HG03095 (cell line): ENCODE results near the gene CERS4.
A peak's percentile ranks its signal among the peaks of the same experiment; 100 is the strongest.
"Not testable (repeated sequence)": the region's sequence is repeated elsewhere in the genome, so short reads cannot be mapped to it uniquely, and the experiment has no call there.

Experiments
- ATAC-seq: cut with Tn5 transposase; IDR thresholded peaks from one replicate; pipeline ENCODE4 v1.9.1; 2021; ENCODE audit warnings: moderate library complexity; ENCODE audit not compliant: unreplicated experiment

The CERS4 gene

DNA sequence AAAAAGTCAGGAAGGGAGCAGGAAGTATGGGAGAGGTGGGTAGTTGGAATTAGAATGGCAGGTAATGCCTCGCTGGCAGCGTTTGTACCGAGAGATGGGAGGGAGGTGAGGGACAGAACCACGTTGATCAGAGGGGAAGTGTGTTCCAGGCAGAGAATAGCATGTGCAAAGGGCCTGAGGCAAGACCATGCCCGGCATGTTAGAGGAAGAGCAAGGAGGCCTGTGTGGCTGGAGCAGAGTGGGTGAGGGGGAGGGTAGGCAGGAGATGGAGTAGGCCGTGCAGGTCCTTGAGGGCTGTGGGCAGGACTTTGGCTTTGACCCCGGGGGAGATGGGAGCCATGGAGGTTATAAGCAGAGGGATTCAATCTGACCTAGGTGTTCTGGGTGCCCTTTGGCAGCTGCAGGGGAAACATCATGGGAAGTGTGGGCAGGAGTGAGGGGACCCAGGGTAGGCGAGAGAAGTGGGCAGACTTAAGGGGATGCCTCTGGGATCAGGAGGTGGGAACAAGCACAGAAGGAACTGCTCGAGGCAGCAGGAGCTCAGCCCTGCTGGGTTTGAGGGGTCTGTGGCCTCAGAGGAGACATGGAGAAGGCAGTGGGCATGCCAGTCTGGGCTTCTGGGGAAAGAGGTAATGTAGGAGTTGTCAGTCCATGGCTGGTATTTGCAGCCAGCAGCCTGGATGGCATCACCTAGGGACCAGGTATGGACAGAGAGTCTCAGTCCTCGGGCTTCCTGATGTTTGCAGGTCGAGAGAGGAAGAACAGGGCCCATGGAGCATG is 50.2 kb downstream of the CERS4 start:
- ATAC-seq: no peak

DNA sequence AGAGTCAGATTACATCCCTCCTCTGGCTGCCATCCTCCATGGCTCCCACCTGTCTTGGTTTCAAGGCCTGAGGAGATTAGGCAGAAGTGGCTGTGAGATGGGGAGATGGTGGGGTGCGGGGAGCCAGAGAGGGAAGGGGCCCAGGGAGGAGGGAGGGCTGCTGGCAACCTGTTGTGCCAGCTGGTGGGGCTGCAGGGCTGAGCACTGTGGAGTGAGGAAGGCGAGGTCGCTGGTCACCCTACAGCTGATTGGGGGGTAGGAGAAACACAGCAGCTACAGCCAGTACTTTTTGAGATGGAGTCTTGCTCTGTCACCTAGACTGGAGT is 50.7 kb downstream of the CERS4 start:
- no peak for ATAC-seq

DNA sequence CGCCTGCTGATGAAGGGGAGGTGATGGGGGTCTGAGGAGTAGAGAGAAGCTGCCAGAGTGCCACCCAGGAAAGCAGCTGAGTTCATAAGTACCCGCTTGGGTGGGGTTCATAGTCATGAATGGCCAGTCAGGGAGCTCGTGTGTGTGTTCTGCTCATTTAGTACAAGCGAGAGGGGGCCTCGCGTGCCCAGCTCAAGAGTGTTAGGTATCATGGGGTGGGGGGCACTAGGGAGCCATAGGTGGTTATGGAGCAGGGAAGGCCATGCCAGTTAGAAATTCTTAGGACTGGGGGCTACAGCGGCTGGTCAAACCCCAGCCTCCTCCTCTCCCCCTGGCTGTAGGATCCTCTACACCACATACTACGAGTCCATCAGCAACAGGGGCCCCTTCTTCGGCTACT is 52.2 kb downstream of the CERS4 start:
- ATAC-seq: no peak

DNA sequence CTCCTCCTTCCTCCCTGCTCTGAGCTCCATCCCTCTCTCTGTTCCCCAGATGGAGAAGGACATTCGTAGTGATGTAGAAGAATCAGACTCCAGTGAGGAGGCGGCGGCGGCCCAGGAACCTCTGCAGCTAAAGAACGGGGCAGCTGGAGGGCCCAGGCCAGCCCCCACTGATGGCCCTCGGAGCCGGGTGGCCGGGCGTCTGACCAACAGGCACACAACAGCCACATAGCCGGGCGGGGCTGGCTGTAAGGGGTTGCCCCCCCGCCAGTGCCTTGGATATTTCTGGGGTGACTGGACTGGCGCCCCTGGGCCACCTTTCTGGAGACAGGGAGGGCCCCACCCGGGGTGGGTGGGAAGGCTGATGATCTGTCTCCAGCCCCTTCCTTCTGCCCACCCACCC is 52.7 kb downstream of the CERS4 start:
- no peak for ATAC-seq

DNA sequence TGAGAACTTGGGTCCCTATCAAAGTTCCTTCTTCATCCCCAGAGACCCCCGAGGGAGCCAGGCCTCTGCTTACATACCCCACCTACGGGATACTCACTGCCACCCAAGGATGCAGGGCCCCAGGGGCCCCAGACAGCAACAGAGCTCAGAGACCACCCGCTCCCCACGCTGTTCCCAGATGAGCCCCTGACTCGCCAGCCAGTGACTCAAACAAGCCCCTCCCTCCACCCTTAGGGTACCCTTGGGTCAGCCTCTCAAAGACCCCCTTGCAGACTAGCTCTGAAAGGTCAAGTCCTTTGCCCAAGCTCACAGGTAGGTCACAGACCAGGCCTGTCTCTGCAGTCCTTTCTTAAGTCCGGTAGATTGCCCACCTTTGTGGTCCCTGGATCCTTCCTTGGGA is 53.3 kb downstream of the CERS4 start:
- ATAC-seq: no peak

DNA sequence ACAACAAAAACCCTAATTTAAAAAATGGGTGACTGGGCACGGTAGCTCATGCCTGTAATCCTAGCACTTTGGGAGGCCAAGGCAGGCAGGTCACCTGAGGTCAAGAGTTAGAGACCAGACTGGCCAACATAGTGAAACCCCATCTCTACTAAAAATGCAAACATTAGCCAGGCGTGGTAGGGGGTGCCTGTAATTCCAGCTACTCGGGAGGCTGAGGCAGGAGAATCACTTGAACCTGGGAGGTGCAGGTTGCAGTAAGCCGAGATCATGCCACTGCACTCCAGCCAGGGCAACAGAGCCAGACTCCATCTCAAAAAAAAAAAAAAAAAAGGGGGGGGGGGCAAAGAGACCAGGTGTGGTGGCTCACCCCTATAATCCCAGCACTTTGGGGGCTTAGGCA is 55.1 kb downstream of the CERS4 start:
- ATAC-seq: not testable (repeated sequence)

DNA sequence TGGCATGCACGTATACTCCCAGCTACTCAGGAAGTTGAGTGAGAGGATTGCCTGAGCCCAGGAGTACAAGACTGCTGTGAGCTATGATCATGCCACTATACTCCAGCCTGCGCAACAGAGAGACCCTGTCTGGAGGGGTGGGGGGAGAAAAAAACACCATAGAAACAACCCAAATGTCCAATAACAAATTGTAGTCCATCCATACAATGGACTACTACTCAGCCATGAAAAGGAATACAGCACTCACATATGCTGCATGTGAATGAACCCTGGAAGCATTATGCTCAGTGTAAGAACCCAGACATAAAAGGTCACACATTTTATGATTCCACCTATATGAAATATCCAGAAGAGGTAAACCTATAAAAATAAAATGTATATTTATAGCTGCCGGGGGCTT is 56.7 kb downstream of the CERS4 start:
- no peak for ATAC-seq

DNA sequence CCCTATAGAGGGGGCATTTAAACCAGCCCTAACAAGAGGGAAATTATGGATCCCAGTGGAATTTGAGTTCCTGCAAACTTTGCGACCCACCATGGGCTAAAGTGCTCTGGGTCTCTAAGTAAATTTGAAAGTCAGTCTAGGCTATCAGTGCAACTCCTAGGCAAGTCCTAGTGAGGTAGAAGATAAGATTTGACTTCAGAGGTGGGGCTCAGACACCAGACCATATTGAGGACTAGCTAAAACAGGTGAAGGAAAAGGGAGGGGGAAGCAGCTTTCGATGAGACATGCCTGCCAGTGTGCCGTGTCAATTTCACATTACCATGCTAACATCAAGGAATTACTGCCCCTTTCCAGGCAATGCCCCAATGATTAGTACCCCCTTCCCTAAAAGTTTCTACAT is 60.6 kb downstream of the CERS4 start:
- ATAC-seq: no peak

DNA sequence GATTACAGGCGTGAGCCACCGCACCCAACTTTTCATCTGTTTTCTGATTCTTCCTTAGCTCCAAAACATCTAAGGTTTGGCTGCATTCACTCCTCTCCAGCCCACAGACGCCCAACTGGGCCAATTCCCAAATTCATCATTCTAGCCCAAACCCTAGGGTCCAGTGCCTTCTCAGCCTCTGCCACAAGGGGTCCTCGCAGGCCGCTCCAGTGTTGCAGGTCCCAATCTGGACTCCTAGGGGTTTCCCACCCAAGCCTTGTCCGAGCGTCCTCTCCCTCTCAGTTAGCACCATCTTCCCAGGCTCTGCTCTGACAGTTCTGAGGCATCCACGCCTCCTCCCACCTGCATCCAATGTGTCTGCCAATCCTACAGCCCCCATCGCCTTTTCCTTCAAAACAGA is 67.3 kb downstream of the CERS4 start:
- not testable (repeated sequence) for ATAC-seq

DNA sequence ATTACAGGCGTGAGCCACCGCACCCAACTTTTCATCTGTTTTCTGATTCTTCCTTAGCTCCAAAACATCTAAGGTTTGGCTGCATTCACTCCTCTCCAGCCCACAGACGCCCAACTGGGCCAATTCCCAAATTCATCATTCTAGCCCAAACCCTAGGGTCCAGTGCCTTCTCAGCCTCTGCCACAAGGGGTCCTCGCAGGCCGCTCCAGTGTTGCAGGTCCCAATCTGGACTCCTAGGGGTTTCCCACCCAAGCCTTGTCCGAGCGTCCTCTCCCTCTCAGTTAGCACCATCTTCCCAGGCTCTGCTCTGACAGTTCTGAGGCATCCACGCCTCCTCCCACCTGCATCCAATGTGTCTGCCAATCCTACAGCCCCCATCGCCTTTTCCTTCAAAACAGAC is 82.2 kb downstream of the CERS4 start:
- ATAC-seq: not testable (repeated sequence)

DNA sequence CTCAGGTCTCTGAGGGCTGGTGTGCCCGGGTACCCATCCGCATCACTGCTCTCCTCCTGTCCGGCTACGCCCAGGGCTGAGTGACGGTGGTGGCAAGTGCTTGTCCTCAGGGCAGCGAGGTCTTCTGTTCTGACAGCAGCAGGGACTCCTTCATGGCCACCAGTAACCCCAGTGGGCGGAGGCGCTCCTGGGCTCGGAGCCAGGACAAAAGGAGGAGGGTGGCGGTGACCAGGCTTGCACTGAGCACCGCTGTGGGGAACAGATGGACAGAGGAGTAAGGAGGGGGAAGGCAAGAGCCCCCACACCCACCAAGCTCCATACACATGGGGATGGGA is 93.2 kb downstream of the CERS4 start:
- no peak for ATAC-seq

DNA sequence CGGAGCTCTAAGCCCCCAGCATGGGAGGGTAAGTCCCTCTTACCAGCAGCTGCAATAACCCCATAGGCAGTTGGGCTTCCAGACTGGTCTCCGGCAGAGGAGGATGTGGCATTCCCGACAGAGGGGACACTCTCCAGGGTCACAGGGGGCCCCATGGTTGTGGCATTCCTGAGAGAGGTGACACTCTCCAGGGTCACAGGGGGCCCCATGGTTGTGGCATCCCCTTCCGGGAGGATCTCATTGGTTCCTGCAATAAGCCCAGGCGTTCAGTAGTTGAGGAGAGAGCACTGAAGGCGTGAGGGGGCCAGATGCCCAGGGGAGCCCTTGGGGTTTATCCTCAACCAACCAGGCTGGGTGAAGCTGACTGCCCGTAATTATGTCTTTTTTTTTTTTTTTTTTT is 93.6 kb downstream of the CERS4 start:
- ATAC-seq: no peak

DNA sequence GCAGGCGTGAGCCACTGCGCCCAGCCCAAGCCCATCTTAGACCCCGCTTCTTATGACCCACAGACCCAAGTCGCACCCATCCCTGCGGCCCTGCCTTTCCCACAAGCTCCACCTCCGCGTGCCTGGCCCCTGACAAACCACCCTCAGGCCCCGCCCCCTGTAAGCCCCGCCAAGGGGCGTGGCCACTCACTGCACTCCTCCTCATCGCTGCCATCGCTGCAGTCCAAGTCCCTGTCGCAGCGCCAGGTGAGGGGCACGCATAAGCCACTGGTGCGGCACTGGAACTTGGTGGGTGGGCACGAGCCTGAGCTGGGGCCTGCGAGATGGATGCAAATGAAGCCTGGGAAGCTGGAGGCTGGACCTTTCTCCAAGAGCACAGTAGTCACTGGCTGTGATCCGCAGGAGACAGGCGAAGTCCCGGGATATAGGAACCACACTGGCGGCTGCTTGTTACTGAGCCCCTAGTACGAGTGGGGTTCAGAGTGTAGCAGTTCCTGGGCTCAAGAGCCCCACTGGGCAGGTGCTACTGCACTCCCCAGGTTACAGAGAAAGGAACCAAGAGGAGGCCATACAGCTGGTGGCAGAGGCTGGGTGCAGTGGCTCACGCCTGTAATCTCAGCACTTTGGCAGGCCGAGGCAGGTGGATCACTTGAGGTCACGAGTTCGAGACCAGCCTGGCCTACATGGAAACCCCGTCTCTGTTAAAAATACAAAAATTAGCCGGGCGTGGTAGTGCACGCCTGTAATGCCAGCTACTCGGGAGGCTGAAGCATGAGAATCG is 95.9 kb downstream of the CERS4 start:
- ATAC-seq: no peak

DNA sequence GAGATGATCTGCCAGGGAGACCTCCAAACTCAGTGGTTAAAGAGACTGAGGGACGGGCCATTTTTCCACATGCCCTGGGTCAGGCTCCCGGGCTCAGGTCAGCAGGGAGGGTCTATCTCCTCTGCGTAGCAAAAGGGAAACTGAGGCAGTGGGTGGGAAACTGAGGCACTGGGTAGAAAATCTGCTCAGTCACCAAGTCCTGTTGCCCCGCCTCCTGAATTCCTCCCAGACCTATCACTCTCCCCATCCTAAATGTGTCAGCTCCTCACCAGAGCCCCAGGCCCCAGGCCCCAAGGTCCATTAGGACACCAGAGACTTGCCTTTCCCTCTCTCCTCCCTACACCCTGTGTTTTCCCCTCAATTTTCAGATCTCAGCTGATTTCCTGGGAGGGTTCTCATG is 96.6 kb downstream of the CERS4 start:
- ATAC-seq: no peak

DNA sequence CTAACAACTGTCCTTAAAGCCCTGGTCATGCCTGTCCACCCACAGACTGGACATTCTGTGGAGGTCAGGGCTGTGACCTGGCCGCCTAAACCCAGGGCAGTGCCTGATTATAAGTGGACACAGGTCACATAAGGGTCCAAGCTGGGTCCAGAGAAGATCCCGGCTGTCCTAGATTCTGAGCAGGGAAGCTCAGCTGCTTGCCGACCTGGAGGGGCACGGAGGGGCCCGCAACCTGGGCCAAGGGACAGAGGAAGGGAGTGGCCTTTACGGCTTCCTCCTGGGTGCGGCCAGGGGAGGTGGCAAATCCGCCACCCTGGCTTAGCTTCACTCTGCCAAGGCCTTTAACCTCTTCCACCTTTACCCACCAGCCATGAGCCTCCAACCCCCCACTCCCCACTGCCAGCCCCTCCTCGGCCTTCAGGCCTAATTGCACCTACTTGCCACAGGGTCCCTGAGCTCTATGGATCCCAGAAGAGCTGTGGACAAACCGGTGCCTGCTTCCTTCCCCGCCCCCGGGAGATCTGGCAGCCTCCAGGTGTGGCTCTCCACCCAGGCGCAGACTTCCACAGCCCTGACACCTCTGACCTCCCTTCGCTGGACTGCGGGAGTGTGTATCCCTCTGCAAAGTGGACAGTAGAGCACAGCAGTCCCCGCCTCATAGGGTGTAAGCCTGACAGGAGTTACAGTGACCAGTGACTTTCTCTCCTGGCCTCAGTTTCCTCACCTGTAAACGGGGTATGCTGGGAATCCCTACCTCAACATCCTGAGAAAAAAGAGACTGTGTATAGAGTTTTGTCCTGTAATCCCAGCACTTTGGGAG is 97.3 kb downstream of the CERS4 start:
- ATAC-seq: no peak

DNA sequence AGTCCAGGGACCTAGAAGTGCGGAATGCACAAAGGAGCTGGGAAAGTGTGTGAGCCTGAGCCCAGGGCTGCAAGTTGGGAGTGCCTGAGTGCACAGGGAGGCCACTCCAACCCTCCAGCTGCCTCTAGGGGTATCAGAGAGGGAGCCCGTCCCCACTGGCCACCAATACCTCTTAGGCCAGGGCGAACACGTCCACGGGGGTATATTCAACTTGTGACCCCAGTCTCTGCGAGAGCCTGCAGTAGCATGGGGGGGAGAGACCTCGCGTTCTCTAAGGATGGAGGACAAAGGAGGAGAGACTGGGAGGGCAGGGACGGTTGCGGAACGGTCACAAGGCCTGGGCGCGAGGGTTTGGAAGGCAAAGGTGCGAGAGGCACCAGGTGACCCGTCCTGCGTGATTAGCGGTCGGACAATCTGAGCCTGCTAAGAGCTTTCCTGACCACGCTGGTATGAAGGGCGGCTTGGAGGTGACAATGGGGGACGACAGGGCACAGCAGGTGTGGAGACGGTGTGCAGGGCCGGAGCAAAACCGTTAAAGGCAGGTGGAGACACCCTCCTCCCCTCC is 98.3 kb downstream of the CERS4 start:
- no peak for ATAC-seq

DNA sequence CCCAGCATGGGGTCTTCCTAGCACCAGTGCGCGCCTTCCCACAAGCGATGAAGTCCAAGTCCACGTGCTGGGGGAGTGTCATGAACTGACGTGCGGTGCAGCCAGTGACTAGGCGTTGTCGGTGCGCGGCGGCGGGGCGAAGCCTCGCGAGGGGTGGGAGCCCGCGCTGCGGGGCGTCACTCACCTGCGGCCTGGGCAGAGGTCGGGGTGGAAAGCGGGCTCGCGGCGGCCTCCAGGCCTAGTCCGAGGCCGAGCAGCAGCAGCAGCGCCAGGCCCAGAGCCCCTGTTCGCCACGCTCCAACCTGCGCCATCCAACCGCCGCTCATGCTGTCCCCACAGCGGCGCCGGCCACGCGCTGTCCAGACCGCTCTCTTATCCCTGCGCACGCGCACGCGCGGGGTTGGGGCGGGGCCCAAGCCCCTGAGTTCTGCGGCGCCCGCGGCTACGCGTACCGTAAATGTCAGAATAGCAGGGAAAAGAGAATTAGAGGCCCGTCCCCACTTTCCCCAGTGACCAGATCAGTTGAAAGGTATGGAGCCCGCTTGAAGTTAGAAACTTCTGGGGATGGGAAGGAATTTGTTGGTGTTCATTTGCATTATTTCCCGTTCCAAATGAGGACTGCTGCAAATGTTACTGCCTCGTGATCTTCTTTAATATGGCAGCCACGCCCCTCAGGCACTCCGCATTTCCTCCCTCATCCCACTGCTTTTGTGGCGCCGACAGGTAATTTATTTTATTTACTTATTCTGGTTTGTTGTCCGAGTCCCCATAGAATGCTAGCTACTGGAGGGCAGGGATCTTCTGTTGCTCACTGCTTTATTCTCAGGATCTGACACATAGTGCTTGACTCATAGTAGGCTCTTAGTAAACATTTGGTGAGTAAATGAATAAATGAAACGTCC is 99.0 kb downstream of the CERS4 start, which contains the start of gene CD320:
TSS of gene CD320 (minus strand) at position 394 of the 902 bp plus-strand sequence. CDS start at position 326, 68 bp downstream.
- peak; percentile 71 for ATAC-seq

DNA sequence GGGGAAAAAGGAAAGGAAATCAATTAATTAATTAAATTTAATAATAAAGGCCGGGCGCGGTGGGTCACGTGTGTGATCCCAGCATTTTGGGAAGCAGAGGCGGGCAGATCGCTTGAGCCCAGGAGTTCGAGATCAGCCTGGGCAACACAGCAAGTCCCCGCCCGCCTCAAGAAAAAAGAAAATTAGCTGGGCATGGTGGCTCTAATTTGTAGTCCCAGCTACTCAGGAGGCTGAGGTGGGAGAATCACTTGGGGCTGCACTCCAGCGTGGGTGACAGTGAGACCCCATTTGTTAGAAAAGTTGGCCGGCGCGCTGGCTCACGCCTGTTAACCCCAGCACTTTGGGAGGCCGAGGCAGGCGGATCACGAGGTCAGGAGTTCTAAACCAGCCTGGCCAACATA is 99.7 kb downstream of the CERS4 start:
- ATAC-seq: no peak

DNA sequence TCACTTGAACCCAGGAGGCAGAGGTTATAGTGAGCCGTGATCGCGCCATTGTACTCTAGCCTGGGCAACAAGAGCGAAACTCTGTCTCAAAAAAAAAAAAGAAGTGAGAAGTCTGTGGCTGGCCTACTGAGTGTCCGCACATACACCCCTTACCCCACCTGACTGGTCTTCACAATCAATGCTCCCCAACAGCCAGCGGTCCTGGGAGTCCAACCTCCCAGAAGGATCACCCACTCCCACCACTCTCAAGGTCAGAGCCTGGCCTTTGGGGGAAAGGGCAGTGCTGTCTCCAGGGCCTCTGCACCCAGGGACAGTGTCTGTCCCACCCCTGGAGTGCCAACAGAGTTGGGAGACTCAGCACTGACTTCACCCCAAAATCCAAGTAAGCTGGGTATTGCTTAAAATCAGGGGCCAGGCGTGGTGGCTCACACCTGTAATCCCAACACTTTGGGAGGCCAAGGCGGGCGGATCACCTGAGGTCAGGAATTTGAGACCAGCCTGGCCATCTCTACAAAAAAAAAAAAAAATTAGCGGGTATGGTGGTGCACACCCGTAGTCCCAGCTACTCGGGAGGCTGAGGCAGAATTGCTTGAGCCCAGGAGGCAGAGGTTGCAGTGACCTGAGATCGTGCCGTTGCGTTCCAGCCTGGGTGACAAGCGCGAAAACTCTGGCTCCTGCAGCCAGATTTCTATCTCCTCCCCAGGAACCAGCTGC is 101.3 kb downstream of the CERS4 start:
- no peak for ATAC-seq
